Measurements from ENCODE around the gene INSYN1.

- TF ChIP-seq CTCF (IDR thresholded peaks at IDR 0.05; ENCODE audit: low read depth, low read length, poor library complexity, severe bottlenecking) = no peak
- no peak for TF ChIP-seq EZH2phosphoT487 (IDR thresholded peaks at IDR 0.05; ENCODE audit: borderline replicate concordance, low read length)
These were observed at the start of gene INSYN1 for GRCh38 chr15:73753250-73754130.
